HG03378 (cell line): ENCODE data around the gene TLCD1.
"Not testable (repeated sequence)": the region's sequence is repeated elsewhere in the genome, so short reads cannot be mapped to it uniquely, and the experiment has no call there.

Source experiments
- ATAC-seq: cut with Tn5 transposase; IDR thresholded peaks from one replicate; pipeline ENCODE4 v1.9.1; 2021; ENCODE audit warnings: mild to moderate bottlenecking, moderate library complexity; ENCODE audit not compliant: unreplicated experiment

The TLCD1 gene

DNA sequence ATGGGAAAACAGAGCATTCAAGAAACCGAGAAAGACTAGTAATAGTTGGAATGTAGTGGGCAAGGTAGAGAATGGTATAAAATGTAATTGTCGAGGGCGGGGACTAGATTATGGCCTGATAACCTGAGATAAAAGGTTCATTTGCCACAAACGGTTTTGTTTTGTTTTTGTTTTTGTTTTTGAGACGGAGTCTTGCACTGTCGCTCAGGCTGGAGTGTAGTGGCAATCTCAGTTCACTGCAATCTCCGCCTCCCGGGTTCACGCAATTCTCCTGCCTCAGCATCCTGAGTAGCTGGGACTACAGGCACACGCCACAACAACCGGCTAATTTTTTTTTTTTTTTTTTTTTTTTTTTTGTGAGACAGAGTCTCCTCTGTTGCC is 3.9 kb upstream of the TLCD1 start:
- no peak for ATAC-seq

DNA sequence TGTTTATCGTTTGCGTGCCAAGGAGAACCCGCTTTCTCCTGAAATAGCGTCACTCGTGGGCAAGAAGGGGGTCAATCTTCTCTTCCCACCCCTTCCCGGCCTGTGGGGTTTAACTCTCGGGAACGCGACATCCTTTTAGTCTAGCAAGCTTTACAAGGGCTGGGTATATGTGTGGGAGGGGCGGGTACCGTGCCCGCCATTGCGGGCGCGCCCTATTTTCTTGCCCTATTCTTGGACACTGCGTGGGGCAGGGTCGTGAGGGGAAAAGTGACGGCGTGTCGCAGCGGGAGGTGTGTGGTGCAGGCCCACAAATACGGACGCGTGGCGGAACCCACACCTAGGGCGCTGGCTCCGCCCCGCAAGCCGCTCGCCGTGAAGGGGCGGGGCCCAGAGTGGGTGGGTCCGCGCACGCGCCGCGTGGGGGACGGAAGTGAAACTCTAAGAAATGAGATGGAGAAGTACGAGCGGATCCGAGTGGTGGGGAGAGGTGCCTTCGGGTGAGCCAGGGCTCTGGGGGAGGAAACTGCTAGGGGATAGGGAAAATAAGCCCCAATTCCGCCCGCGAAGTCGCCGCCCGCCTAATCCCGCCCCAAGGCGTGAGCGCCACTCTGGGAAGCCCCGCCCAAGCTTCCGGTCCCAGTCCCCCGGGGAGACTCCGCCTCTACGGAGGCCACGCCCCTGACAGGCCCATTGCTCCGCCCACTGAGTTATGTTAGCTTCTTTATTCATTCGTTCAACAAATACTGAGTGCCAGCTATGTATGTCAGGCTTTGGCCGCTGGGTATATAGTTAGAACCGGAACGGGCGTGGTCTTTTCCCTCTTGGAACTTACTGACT is 2.5 kb upstream of the TLCD1 start, which contains the start of gene NEK8:
Gene NEK8 (plus strand): TSS at position 425 of the 837 bp plus-strand sequence. CDS start 26 bp downstream, at position 451.
- peak; percentile 34 for ATAC-seq

DNA sequence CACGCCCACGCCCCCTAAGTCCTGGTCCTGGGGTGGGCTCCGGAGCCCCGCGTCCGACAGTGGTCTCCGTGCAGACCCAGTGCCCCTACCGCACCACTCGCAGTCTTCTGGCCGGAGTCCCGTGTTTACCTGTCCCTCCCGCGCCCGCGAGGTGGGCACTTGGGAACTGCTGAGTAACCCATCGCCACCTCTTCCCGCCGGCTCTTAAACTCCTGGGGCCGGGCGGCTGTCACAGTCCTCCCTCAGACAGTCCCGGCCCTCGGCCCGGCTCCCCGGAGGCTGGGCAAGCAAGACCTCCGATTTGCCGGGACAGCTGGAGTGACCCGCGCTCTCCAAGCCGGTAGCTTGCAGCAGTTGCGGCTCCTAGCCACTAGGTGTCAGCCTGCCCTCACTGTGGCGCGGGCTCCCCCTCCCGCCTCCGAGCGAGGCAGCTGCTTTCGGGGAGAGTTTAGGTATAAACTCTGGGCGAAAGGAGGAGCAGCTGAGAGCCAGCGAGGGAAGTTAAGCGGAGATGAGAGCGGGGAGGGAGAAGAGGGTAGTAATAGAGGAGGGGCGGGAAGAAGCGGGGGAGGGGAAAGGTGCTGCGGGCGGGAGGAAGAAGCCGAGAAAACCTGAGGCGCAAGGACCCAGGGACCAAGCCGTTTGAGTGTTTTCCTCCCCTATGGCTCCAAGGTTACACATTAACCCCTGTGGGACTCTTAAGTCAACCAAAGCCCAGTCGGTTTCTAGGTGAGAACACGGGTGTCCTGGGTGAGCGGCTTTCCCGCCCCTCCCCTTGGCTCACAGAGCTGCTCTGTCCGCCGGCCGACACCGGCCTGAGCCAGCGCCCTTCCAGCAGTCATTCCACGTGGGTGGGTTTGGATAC is 826 bp upstream of the TLCD1 start:
- ATAC-seq, result peak; percentile 36

DNA sequence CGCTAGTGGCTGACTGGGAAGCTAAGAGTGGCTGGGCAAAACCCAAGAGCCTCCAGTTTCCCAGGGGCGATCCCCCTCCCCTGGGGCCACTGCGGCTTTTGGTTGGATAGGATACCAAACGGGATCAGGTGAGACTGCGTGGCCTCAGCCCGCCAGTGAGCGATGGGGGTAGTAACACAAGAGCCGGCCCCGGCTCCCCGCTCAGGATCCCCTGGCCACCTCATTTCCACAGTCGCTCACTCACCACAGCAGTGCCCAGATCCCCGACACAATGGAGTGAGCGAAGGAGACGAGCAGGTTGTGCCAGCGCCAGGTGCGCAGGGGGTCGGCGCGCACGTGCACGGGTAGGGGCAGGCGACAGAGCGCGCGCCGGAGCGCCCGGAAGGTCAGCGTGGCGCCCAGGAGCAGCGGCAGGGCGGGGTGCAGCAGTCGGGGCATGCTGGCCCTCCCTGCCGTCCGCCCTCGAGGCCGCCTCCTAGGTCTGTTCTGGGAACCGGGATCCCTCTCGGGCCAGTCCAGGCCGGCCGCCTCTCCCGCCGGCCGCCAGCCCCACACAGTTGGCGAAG is 290 bp downstream of the TLCD1 start:
- no peak for ATAC-seq

DNA sequence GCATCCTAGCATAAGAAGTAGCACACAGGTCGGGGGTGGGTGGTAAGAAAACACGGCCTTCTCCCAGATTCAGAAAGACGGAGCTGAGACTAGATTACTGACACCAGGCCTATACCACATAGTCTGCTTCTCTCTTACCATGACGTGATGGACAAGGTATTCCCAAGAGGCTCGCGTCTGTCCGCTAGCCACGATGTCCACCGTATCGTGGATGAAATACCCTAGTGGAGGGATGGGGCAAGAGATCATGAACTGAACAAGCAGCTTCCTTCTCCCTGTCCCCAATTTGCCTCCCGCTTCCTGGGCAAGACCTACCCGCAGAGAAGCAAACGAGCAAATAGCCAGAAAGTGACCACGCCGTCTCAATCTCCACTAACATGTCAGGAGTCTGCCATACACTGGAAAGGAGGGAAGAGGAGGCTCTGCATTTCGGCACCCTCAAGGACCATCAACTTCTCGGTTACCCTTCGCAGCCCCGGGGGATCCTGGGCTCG is 820 bp downstream of the TLCD1 start:
- no peak for ATAC-seq

DNA sequence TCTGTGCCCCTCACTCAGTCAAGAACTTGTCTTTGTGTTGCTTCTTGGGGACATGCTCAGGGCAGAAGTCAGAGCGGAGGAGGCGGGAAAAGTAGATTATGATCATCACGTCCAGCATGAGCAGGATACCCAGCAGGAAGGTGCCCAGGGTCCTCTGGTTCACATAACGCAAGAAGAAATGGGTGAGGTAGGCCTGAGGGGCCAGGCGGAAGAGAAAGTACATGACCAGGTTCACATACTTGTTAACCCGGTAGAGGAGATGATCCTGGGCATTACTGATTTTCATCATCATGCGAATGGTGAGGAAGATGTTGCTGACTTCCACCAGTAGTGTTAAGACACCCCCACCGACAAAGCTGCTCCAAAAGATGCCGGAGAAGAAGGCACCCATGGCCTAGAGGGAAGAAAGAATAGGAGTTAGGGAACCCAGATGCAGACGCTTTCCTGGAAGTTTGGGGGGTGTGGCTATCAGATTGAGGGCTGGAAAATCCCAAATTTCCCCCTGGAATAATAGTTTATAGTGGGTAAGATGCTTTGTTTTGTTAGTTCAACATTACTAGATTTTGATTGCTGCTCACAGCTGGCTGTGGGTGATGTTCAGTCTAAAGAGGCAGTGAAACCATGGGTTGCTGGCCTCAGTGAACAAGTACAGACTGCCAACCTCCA is 1.4 kb downstream of the TLCD1 start:
- ATAC-seq, result no peak

DNA sequence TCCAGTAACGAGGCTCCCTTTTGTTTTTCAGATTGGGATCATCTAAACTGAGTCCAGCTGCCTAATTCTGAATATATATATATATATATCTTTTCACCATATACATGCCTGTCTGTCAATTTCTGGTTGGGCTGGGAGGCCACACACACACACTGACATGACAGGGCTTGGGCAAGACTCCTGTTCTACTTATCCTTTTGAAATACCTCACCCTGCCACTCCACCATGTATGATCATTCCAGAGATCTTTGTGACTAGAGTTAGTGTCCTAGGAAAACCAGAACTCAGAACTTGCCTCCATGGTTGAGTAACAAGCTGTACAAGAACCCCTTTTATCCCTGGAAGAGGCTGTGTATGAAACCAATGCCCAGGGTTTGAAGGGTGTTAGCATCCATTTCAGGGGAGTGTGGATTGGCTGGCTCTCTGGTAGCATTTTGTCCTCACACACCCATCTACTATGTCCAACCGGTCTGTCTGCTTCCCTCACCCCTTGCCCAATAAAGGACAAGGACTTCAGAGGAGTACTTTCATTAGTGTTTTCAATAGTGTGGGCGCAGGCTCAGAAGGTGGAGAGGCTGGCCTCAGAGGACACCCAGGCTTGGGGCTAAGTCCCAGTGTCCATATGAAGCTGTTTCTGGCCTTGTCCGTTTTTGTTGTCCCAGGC is 2.1 kb downstream of the TLCD1 start:
- ATAC-seq, result not testable (repeated sequence)

DNA sequence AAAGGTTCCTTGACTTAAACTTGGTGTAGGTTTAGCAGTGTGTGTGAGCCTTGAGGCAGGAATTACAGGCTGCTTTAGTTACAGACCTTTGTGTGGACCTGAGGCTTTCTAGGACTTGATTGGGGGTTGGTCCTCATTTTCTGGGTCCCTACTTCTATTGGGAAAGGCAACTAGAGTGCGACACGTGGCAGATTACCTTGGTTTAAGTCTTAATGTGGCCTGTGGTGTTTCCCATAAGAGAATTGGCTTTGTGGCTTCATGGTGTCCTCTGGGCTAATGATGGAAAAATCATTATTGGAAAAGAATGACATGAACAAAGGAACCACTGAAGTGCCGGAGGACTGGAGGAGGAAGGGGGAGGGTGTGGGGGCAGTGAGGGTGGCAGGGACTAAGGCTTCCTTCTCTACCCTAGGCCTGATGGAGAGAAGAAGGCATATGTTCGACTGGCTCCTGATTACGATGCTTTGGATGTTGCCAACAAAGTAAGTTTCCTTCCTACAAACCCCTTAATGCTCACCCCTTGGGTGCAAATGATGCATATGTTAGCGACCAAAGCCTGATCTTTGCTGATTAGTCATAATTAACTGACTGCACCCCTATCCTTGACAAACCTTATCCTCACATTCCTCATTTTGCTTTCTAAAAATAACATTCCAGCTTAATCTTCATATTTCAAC is 2.7 kb downstream of the TLCD1 start:
- no peak for ATAC-seq

DNA sequence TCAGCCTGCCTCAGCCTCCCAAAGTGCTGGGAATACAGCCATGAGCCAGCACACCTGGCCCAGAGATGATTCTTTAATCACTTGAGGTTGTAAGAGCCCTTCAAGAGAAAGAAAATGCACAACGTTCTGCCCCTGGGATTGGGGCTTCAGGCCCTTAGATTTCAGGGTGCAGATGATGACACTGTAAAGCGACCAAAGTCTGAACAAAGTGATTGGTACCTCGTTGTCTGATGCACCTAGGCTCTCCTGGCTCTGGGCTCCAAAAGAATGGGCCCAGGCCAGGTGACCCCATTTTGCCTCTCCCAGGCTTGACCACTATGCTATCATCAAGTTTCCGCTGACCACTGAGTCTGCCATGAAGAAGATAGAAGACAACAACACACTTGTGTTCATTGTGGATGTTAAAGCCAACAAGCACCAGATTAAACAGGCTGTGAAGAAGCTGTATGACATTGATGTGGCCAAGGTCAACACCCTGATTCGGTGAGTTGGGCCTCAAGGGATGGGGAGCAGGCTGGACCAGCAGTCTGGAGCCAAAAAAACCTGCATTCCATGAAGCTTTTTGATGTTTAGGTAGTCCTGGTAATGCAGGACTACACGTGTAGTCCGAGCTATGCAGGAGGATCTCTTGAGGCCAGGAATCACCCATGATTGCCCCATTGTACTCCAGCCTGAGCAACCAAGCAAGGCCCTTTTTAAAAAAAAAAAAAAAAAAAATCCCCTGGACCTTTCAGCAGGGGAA is 3.4 kb downstream of the TLCD1 start:
- ATAC-seq, result no peak

DNA sequence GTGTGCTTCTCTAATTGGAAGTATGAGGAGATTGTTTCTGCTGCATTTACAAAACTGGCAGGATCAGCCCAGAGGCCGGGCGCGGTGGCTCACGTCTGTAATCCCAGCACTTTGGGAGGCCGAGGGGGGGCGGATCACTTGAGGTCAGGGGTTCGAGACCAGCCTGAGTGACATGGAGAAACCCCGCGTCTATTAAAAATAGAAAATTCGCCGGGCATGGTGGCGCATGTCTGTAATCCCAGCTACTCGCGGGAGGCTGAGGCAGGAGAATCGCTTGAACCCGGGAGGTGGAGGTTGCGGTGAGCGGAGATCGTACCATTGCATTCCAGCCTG is 5.1 kb downstream of the TLCD1 start:
- not testable (repeated sequence) for ATAC-seq

DNA sequence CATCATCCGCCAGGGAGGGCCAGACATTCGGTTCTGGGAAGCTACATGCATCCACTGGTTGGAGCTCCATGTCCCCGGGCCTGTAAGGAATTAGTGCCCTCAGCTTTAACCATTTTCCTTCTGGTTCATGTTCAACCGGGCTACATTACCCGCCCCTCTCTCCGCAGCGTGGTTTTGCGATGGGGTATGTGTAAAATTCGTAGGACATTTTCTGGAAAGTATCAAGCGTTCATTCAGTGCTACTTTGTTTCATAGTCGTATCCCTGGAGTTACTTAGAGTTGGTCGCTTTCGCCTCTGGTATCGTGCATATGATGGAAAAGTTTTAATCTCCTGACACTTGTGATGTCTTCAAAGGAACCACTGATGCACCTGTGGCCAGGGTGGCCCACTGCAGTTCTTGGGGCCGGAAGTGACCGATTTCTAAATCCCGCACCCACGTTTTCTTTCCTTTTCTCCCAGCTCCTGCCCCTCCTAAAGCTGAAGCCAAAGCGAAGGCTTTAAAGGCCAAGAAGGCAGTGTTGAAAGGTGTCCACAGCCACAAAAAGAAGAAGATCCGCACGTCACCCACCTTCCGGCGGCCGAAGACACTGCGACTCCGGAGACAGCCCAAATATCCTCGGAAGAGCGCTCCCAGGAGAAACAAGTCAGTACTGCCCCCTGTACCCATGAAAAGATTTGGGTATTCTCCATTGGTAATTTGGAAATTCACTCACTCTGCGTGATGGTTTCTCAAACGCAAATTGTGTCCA is 5.6 kb downstream of the TLCD1 start:
- no peak for ATAC-seq

DNA sequence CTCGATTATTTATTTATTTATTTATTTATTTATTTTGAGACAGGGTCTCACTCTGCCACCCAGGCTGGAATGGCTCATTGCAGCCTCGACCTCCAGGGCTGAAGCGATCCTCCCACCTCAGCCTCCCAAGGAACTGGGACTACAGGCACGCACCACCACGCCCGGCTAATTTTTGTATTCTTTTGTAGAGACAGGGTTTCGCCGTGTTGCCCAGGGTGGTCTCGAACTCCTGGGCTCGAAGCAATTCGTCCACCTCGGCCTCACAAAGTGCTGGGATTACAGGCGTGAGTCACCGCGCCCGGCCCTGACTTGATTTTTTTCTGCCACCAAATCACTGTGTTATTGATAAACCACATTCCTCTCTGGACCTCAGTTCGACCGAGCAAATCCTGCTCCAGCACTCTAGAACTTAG is 7.0 kb downstream of the TLCD1 start:
- ATAC-seq, result no peak

DNA sequence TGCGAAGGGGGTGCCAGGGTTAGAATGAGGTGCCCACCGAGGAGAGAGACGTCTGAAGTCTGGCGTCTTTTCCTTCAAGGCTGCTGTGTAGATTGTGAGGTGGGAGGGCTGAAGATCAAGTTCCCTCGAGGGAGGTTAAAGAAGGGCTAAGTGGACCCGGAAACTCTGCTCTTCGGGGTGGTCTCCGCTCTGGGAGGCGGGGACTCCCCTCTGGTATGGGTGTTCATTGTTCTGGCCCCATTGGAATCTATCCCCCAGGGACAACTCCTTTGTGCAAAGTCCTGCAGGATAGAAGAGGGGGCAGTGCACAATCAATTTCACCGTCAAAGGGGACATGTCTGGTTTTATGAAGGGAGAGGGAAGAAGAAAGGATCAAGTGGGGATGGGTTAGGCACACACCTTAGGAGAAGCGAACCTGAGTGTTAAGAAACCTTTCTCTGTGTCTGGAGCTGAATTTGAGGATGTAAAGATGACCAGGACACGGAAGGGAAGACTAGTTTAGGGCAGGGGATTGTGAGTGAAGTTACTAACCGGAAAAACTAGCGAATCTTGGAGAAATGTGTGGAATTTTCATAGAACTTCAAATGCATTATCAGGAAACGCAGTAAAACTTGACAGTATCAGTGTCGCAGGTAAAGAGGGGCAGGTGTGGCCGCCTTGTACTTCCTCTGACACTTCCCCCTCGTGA is 7.6 kb downstream of the TLCD1 start:
- no peak for ATAC-seq

DNA sequence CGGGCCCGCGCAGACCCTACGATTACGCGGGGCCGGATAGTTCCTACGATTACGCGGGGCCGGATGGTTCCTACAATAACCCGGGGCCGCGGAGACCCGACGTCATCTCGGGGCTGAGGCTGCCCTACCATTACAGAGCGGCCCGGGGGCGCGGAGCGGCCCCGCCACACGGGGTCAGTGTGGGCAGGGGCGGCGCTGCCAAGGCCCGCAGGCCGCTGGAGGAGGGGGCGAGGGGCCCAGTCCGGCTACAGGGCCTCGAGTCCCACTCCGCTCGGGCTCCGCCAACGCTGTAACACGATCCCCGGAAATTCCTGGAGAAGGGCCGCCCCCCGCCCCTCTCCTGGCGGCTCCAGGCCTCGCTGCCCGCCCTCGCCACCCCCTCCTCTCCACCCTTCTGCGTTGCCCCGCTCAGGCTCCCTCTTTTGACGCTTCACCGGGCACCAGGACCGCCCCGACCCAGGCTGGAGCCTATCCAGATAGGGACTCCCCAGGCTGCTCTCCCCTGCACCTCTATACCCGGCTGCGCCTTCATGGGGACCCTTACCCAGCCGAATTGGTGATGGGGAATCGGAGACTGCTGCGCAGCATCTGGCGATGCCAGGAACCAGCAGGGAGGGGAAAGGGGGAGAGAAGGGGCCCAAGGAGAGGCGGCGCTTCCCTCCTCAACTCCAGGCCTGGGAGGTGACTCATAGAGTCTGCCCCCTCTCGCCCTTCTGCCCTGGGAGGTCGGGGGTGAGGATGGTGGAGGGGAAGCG is 8.3 kb downstream of the TLCD1 start, which contains the start of gene RAB34:
Gene RAB34 (minus strand): TSS at position 291 of the 755 bp plus-strand sequence. CDS start 602 bp downstream, outside the sequence.
- no peak for ATAC-seq

DNA sequence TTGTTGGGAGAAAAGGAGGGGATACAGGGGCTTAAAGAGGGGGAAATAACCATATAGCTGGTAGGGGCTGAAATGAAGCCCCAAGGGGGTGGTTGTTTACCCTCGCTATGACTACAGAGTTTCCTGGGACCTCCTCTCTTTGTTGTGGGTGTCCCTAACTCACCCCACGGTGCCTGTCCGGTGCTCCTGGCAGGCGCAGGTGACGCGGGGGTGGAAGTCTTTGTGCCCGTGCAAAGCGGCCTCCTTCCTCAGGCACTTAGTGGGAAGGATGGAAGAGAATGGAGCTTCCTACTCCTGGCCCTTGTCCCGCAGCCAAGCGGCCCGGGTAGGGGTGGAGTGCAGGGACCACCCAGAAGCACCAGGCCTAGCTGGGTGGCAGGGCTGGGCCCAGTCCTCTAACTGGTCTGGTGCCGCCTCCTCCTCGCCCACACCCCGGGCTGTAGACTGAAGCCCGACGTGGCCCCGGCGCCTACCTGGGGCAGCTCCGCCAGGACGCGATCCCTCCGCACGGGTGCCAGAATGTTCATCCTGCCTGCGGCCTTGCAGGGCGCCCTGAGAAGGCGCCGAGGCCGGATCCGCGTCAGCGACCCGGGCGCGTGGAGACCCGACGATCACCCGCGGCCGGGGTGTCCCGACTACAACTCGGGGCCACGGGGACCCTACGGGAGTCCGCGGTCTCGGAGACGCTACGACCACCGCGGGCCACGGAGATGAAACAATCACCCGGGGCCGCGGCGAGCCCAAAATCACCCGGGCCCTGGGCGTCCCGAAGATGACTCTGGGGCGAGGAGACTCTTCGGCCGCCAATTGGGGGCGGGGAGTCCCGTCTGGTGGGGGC is 9.1 kb downstream of the TLCD1 start:
- ATAC-seq, result no peak

DNA sequence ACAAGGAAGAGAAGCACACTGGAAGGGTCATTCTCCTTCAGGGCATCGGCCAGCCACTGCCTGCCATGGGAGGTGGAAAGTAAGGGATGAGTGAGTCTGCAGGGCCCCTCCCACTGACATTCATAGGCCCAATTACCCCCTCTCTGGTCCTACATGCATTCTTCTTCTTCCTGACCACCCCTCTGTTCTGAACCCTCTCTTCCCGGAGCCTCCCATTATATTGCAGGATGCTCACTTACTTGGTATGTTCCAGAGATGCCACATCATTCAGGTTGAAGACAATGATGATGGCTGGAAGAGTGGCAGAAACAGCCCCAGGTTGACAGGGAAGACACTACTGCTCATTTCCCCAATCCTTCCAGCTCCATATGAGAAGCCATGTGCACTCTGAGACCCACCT is 10.8 kb downstream of the TLCD1 start:
- no peak for ATAC-seq
